GM23248 (cell line): ENCODE data around the gene BAHCC1.

Experiments
- EZH2 ChIP-seq: fragments of 200-600 bp; sonication (generic); IDR thresholded peaks from 2 replicates; pipeline ENCODE4 v1.6.1; 2018; ENCODE audit warnings: antibody characterized with exemption, mild to moderate bottlenecking; ENCODE audit not compliant: insufficient read depth, poor library complexity, severe bottlenecking
- EZH2phosphoT487 ChIP-seq: fragments of 200-600 bp; sonication (generic); IDR thresholded peaks from 2 replicates; pipeline ENCODE4 v1.6.1; 2018; ENCODE audit warnings: antibody characterized with exemption, moderate library complexity, mild to moderate bottlenecking, low read depth; ENCODE audit not compliant: insufficient read depth

DNA sequence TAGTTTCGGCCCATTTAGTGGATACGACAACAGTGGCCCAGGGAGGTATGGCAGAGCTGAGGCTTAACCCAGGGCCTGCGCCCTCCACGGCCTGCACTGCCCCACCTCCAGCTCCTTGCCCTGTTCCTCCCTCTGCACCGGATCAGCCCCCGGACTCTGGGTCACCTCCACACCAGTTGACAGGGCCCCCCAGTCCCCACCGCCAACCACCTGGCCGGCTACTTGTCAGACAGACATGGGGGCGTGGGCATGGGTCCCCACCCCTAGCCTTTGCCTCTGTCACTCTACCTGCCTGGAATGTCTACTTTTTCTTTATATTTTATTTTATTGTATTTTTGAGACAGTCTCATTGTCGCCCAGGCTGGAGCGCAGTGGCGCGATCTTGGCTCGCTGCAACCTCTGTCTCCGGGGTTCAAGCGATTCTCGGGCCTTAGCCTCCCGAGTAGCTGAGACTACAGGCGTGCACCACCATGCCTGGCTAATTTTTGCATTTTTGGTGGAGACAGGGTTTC lies 120.3 kb downstream of the BAHCC1 start:
- TF ChIP-seq EZH2phosphoT487 (no peak), EZH2 (no peak)
